Effector memory CD4-positive, alpha-beta T cell (primary cell): Measurements from ENCODE around the gene PRR12.
"Not testable (repeated sequence)": the region's sequence is repeated elsewhere in the genome, so short reads cannot be mapped to it uniquely, and the experiment has no call there.

Source experiments
- DNase-seq, 3 donors: peaks; one replicate each; pipeline ENCODE4 v3.0.0-alpha.2; 2020
- H3K27ac ChIP-seq: 2 replicates; pipeline ENCODE4 v1.7.0; 2013; ENCODE audit warnings: mild to moderate bottlenecking, low read length, moderate library complexity; ENCODE audit not compliant: insufficient read depth, poor library complexity, severe bottlenecking
- H3K27me3 ChIP-seq: replicated peaks from 2 replicates; pipeline ENCODE4 v1.7.0; 2013; ENCODE audit warnings: mild to moderate bottlenecking, low read length; ENCODE audit not compliant: insufficient read depth, control insufficient read depth, poor library complexity, severe bottlenecking
- H3K36me3 ChIP-seq: 2 replicates; pipeline ENCODE4 v1.7.0; 2013; ENCODE audit warnings: mild to moderate bottlenecking, low read length, moderate library complexity; ENCODE audit not compliant: control insufficient read depth, insufficient read depth
- H3K4me1 ChIP-seq: 2 replicates; pipeline ENCODE4 v1.7.0; 2013; ENCODE audit warnings: low read length, mild to moderate bottlenecking; ENCODE audit not compliant: control insufficient read depth, insufficient read depth, poor library complexity, severe bottlenecking
- H3K4me3 ChIP-seq: 2 replicates; pipeline ENCODE4 v1.7.0; 2013; ENCODE audit warnings: low read length, low read depth, mild to moderate bottlenecking; ENCODE audit not compliant: insufficient read depth, poor library complexity, severe bottlenecking
- H3K9me3 ChIP-seq: 2 replicates; pipeline ENCODE4 v1.7.0; 2013; ENCODE audit warnings: mild to moderate bottlenecking, low read length, moderate library complexity; ENCODE audit not compliant: control insufficient read depth

The PRR12 gene

GRCh38 chr19:49616532-49616931, 25.6 kb downstream of the PRR12 start:
- H3K9me3 ChIP-seq, result no peaks in the 10 kb centered on the region
- DNase-seq, result no peak
- H3K4me3 ChIP-seq, result no peak overlapping the region
- no peak overlapping the region for H3K27ac ChIP-seq
- H3K4me1 ChIP-seq, result no peaks in the 10 kb centered on the region
- H3K27me3 ChIP-seq, result no peaks in the 10 kb centered on the region
- H3K36me3 ChIP-seq, result peaks cover 51% of the 10 kb centered on the region

- H3K4me3 ChIP-seq, result no peak overlapping the region
- peaks cover 56% of the 10 kb centered on the region for H3K36me3 ChIP-seq
- no peaks in the 10 kb centered on the region for H3K9me3 ChIP-seq
- H3K27me3 ChIP-seq, result no peaks in the 10 kb centered on the region
- H3K4me1 ChIP-seq, result no peaks in the 10 kb centered on the region
- H3K27ac ChIP-seq, result no peak overlapping the region
- no peak for DNase-seq
These were observed 26.0 kb downstream of the PRR12 start for GRCh38 chr19:49616945-49617344.

GRCh38 chr19:49617860-49618259, 26.9 kb downstream of the PRR12 start:
- H3K9me3 ChIP-seq, H3K27ac ChIP-seq, H3K4me1 ChIP-seq, H3K4me3 ChIP-seq, DNase-seq, H3K27me3 ChIP-seq: not testable (repeated sequence)
- H3K36me3 ChIP-seq, result peaks cover 59% of the 10 kb centered on the region

- no peak for DNase-seq
- H3K36me3 ChIP-seq, result peaks cover 36% of the 10 kb centered on the region
These were observed 34.3 kb downstream of the PRR12 start for GRCh38 chr19:49624967-49625910.

GRCh38 chr19:49626226-49626625, 35.2 kb downstream of the PRR12 start:
- Histone ChIP-seq H3K27me3 (no peaks in the 10 kb centered on the region), H3K4me1 (no peaks in the 10 kb centered on the region), H3K4me3 (no peak overlapping the region), H3K9me3 (no peaks in the 10 kb centered on the region), H3K36me3 (peaks cover 32% of the 10 kb centered on the region), H3K27ac (no peak overlapping the region)
- no peak for DNase-seq

More at GRCh38 chr19:49624967-49625910, 34.3 kb downstream of the PRR12 start:
- H3K9me3 ChIP-seq, result no peaks in the 10 kb centered on the region
- no peaks in the 10 kb centered on the region for H3K27me3 ChIP-seq
- no peak overlapping the region for H3K27ac ChIP-seq
- no peak overlapping the region for H3K4me3 ChIP-seq
- H3K4me1 ChIP-seq, result no peaks in the 10 kb centered on the region

GRCh38 chr19:49629659-49630058, 38.7 kb downstream of the PRR12 start:
- Histone ChIP-seq H3K4me1 (no peaks in the 10 kb centered on the region), H3K27ac (no peak overlapping the region), H3K9me3 (no peaks in the 10 kb centered on the region), H3K4me3 (no peak overlapping the region), H3K36me3 (peaks cover 12% of the 10 kb centered on the region), H3K27me3 (no peaks in the 10 kb centered on the region)
- DNase-seq, result no peak

GRCh38 chr19:49631014-49631588, 40.1 kb downstream of the PRR12 start:
- Histone ChIP-seq H3K36me3 (peaks cover 4% of the 10 kb centered on the region), H3K27me3 (no peaks in the 10 kb centered on the region), H3K27ac (peak overlapping the region; percentile 4), H3K9me3 (no peaks in the 10 kb centered on the region), H3K4me1 (no peaks in the 10 kb centered on the region), H3K4me3 (no peak overlapping the region)
- no peak for DNase-seq

- Histone ChIP-seq H3K36me3 (peaks cover 4% of the 10 kb centered on the region), H3K27me3 (no peaks in the 10 kb centered on the region), H3K4me3 (no peak overlapping the region), H3K9me3 (no peaks in the 10 kb centered on the region), H3K4me1 (no peaks in the 10 kb centered on the region), H3K27ac (no peak overlapping the region)
- DNase-seq, result no peak
These were observed 40.7 kb downstream of the PRR12 start for GRCh38 chr19:49631610-49632192.

GRCh38 chr19:49632576-49632975, 41.6 kb downstream of the PRR12 start:
- Histone ChIP-seq H3K4me1 (no peaks in the 10 kb centered on the region), H3K4me3 (no peak overlapping the region), H3K9me3 (no peaks in the 10 kb centered on the region), H3K36me3 (no peaks in the 10 kb centered on the region), H3K27ac (peak overlapping the region; percentile 1), H3K27me3 (no peaks in the 10 kb centered on the region)
- no peak for DNase-seq

GRCh38 chr19:49633273-49633672, 42.3 kb downstream of the PRR12 start:
- H3K27ac ChIP-seq, DNase-seq, H3K27me3 ChIP-seq, H3K36me3 ChIP-seq, H3K9me3 ChIP-seq, H3K4me1 ChIP-seq, H3K4me3 ChIP-seq: not testable (repeated sequence)
